ENCODE data around the gene C1QTNF5.

C1QTNF5 gene

GRCh38 chr11:119329320-119329719 is 11.4 kb downstream of the C1QTNF5 start (continued):
- TF ChIP-seq KLF1 (tag by site-specific recombination; IDR thresholded peaks at IDR 0.05): no peak
- TF ChIP-seq ZNF473 (tag by site-specific recombination; IDR thresholded peaks at IDR 0.05): no peak
- TF ChIP-seq ZNF169 (tag by site-specific recombination; IDR thresholded peaks at IDR 0.05): no peak
- TF ChIP-seq ZNF26 (tag by site-specific recombination; IDR thresholded peaks at IDR 0.05): no peak
- TF ChIP-seq ZNF138 (tag by site-specific recombination; IDR thresholded peaks at IDR 0.05; ENCODE audit: borderline replicate concordance): no peak
- TF ChIP-seq SP3 (tag by site-specific recombination; IDR thresholded peaks at IDR 0.05): no peak
- TF ChIP-seq ZNF76 (tag by site-specific recombination; IDR thresholded peaks at IDR 0.05; ENCODE audit: borderline replicate concordance, low read depth): no peak
- no peak for TF ChIP-seq ZNF747 (tag by site-specific recombination; IDR thresholded peaks at IDR 0.05)
- no peak for TF ChIP-seq ZNF529 (tag by site-specific recombination; IDR thresholded peaks at IDR 0.05; ENCODE audit: insufficient replicate concordance)

GRCh38 chr11:119324189-119324588 is 16.5 kb downstream of the C1QTNF5 start:
- CTCF ChIA-PET: interaction anchor here (0.6 to 15.8 kb wide), 47 partner anchors 9 to 1313 kb away, joined by 3 to 151 read pairs (median 5); partner anchors contain the start of genes C1QTNF5, C2CD2L, CBL and RNF26
- H3K4me3 ChIP-seq (ENCODE audit: low read depth, low read length): no peak overlapping the region
- no peak for TF ChIP-seq ZFHX2 (tag by site-specific recombination; conservative IDR thresholded peaks at IDR 0.05)
- no peak for TF ChIP-seq GLI4 (tag by site-specific recombination; IDR thresholded peaks at IDR 0.05)
- TF ChIP-seq ZNF114 (tag by site-specific recombination; IDR thresholded peaks at IDR 0.05): no peak
- no peak for TF ChIP-seq ZNF266 (tag by site-specific recombination; IDR thresholded peaks at IDR 0.05; ENCODE audit: low read depth)
- no peak for TF ChIP-seq MZF1 (tag by site-specific recombination; IDR thresholded peaks at IDR 0.05; ENCODE audit: borderline replicate concordance)
- no peak for TF ChIP-seq GFI1B (tag by site-specific recombination; IDR thresholded peaks at IDR 0.05)
- TF ChIP-seq ZNF274 (IDR thresholded peaks at IDR 0.05; ENCODE audit: low read length): no peak
- TF ChIP-seq ZNF274 (tag by site-specific recombination; IDR thresholded peaks at IDR 0.05; ENCODE audit: borderline replicate concordance): no peak
- TF ChIP-seq TCF7L2 (IDR thresholded peaks at IDR 0.05; ENCODE audit: borderline replicate concordance, low read depth, low read length): no peak
- no peak for TF ChIP-seq ZNF514 (tag by site-specific recombination; IDR thresholded peaks at IDR 0.05)
- no peak for TF ChIP-seq ZNF2 (tag by site-specific recombination; IDR thresholded peaks at IDR 0.05)
- TF ChIP-seq ZNF530 (tag by site-specific recombination; IDR thresholded peaks at IDR 0.05; ENCODE audit: low read depth): no peak
- no peak for TF ChIP-seq ZNF692 (tag by site-specific recombination; IDR thresholded peaks at IDR 0.05)
- TF ChIP-seq ZBTB11 (tag by site-specific recombination; conservative IDR thresholded peaks at IDR 0.05; ENCODE audit: low read depth): no peak
- TF ChIP-seq ZSCAN30 (tag by site-specific recombination; IDR thresholded peaks at IDR 0.05): no peak
- no peak for TF ChIP-seq HIC1 (tag by site-specific recombination; IDR thresholded peaks at IDR 0.05)
- TF ChIP-seq SALL2 (tag by site-specific recombination; IDR thresholded peaks at IDR 0.05; ENCODE audit: borderline replicate concordance): no peak
- no peak for TF ChIP-seq ZFP69B (tag by site-specific recombination; IDR thresholded peaks at IDR 0.05)
- TF ChIP-seq ZBTB17 (tag by site-specific recombination; IDR thresholded peaks at IDR 0.05): no peak
- TF ChIP-seq ZNF488 (tag by site-specific recombination; IDR thresholded peaks at IDR 0.05): no peak
- POLR2A ChIA-PET: interaction anchor here (0.7 to 1.4 kb wide), 4 partner anchors 10 to 327 kb away, joined by 3 to 5 read pairs (median 4); partner anchors contain the start of gene RNF26
- H3K4me1 ChIP-seq (ENCODE audit: control insufficient read depth, insufficient read depth, low read length): no peaks in the 10 kb centered on the region; the same call in 1 of the 2 replicates
- H3K36me3 ChIP-seq (ENCODE audit: control insufficient read depth in 2 of 2, insufficient read depth in 1 of 2, low read length in 2 of 2): no peaks in the 10 kb centered on the region
- no peaks in the 10 kb centered on the region for H3K9me3 ChIP-seq (ENCODE audit: control insufficient read depth, insufficient read depth, low read depth, low read length)
- no peak overlapping the region for H3K27ac ChIP-seq (ENCODE audit: extremely low read depth, low read depth, low read length)
